ENCODE results near the gene ATPAF1. TPM values are rescaled to one million over a fixed set of nuclear protein-coding genes. Genes with fewer than 3 reads are reported as not detected.

ATPAF1 gene
- total and polyA plus RNA-seq, 5 donors from 2014 or later: 22.5 to 89.3 (median 75.7) TPM

DNA sequence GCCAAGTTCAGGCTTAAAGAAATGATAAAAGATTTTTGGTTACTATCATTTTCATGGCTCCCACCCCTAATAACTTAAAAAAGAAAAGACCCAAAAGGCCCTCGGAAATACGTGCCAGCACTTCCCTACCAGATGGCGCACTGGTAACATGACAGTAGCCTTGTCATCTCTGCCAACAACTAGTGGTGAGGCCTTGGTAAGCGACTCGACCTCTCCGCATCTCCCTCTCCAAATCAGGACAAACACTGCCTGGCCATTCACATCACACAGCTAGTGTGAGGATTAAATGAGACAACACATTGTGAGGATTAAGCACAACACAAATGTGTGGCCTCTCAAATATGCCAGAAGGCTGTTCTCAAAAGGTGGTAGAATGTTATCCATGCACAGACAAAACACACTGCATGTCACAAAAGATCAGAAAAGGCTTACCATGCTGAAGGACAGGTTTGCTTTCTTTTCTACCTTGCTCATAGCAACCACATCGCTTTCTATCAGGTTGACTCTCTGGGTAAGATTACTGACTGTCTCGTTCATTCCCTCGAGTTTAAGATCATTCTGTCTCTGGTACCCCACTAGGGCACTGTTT lies 19.9 kb upstream of the ATPAF1 start:
- Histone ChIP-seq H3K27ac (ENCODE audit: insufficient read depth, low read length, poor library complexity, severe bottlenecking) (no peak overlapping the region), H3K27me3 (ENCODE audit: control insufficient read depth, insufficient read depth, low read length) (no peaks in the 10 kb centered on the region), H3K4me3 (ENCODE audit: low read depth, low read length) (no peak overlapping the region), H3K36me3 (ENCODE audit: control insufficient read depth, insufficient read depth, low read length) (peaks cover 97% of the 10 kb centered on the region), H3K4me1 (ENCODE audit: control insufficient read depth, insufficient read depth, low read length, poor library complexity, severe bottlenecking) (no peaks in the 10 kb centered on the region), H3K9me3 (ENCODE audit: control insufficient read depth in 2 of 2, low read length in 2 of 2) (no peaks in the 10 kb centered on the region)
- no peaks in the 10 kb centered on the region for H3K27me3 Mint-ChIP-seq
- DNase-seq: no peak
- no peak overlapping the region for H3K4me3 Mint-ChIP-seq
- peak overlapping the region in 2 of 3 donors; percentile 64 to 76 for H3K27ac Mint-ChIP-seq
- ATAC-seq (ENCODE audit: low read depth in 2 of 2): no peak
- no peaks in the 10 kb centered on the region for H3K9me3 Mint-ChIP-seq
- peaks cover 0 to 6% (median 0%) of the 10 kb centered on the region in 4 donors for H3K4me1 Mint-ChIP-seq
- peaks cover 56% of the 10 kb centered on the region for H3K36me3 Mint-ChIP-seq

GRCh38 chr1:46687093-46687659 lies 19.0 kb upstream of the ATPAF1 start:
- Mint-ChIP-seq H3K36me3 (peaks cover 57% of the 10 kb centered on the region), H3K27ac (peak overlapping the region in 2 of 3 donors; percentile 39 to 64), H3K27me3 (no peaks in the 10 kb centered on the region), H3K4me3 (no peak overlapping the region), H3K4me1 (peaks cover 0 to 6% (median 0%) of the 10 kb centered on the region in 4 donors), H3K9me3 (no peaks in the 10 kb centered on the region)
- Histone ChIP-seq H3K4me1 (ENCODE audit: control insufficient read depth, insufficient read depth, low read length, poor library complexity, severe bottlenecking) (no peaks in the 10 kb centered on the region), H3K9me3 (ENCODE audit: control insufficient read depth in 2 of 2, low read length in 2 of 2) (no peaks in the 10 kb centered on the region), H3K4me3 (ENCODE audit: low read depth, low read length) (no peak overlapping the region), H3K27me3 (ENCODE audit: control insufficient read depth, insufficient read depth, low read length) (no peaks in the 10 kb centered on the region), H3K27ac (ENCODE audit: insufficient read depth, low read length, poor library complexity, severe bottlenecking) (no peak overlapping the region), H3K36me3 (ENCODE audit: control insufficient read depth, insufficient read depth, low read length) (peaks cover 97% of the 10 kb centered on the region)
- DNase-seq: no peak
- no peak for ATAC-seq (ENCODE audit: low read depth in 2 of 2)

GRCh38 chr1:46686255-46686654 lies 18.1 kb upstream of the ATPAF1 start:
- Histone ChIP-seq H3K9me3 (ENCODE audit: control insufficient read depth in 2 of 2, low read length in 2 of 2) (no peaks in the 10 kb centered on the region), H3K4me1 (ENCODE audit: control insufficient read depth, insufficient read depth, low read length, poor library complexity, severe bottlenecking) (no peaks in the 10 kb centered on the region), H3K4me3 (ENCODE audit: low read depth, low read length) (no peak overlapping the region), H3K27ac (ENCODE audit: insufficient read depth, low read length, poor library complexity, severe bottlenecking) (no peak overlapping the region), H3K36me3 (ENCODE audit: control insufficient read depth, insufficient read depth, low read length) (peaks cover 98% of the 10 kb centered on the region), H3K27me3 (ENCODE audit: control insufficient read depth, insufficient read depth, low read length) (no peaks in the 10 kb centered on the region)
- Mint-ChIP-seq H3K9me3 (no peaks in the 10 kb centered on the region), H3K27ac (peak overlapping the region in 2 of 3 donors; percentile 5 to 64), H3K27me3 (no peaks in the 10 kb centered on the region), H3K36me3 (peaks cover 56% of the 10 kb centered on the region), H3K4me1 (peaks cover 0 to 6% (median 0%) of the 10 kb centered on the region in 4 donors), H3K4me3 (no peak overlapping the region)
- no peak for DNase-seq
- no peak for ATAC-seq (ENCODE audit: low read depth in 2 of 2)

DNA sequence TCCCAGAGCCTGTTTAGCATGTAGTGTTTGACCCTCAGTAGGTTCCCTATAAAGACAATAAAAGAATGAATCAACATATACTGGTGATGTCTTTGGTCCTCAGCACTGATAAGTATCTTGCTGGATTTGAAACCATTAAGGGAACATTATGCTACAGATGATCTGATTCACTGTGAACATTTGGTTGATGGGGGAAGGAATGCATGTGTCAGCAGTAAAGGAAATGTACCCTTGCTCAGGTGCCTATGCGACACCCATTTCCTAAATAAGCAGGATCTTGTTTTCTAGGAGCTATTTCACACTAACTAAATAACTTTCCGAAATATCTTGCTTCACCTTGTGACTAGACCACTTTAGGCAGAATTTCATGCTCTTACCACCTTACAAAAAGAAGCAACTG lies 16.5 kb upstream of the ATPAF1 start:
- no peaks in the 10 kb centered on the region for H3K4me1 ChIP-seq (ENCODE audit: control insufficient read depth, insufficient read depth, low read length, poor library complexity, severe bottlenecking)
- H3K9me3 ChIP-seq (ENCODE audit: control insufficient read depth in 2 of 2, low read length in 2 of 2): no peaks in the 10 kb centered on the region
- no peak overlapping the region for H3K4me3 Mint-ChIP-seq
- ATAC-seq (ENCODE audit: low read depth in 2 of 2) (no peak), DNase-seq (no peak)
- no peak overlapping the region for H3K4me3 ChIP-seq (ENCODE audit: low read depth, low read length)
- no peaks in the 10 kb centered on the region for H3K9me3 Mint-ChIP-seq
- H3K27me3 ChIP-seq (ENCODE audit: control insufficient read depth, insufficient read depth, low read length): no peaks in the 10 kb centered on the region
- peaks cover 0 to 3% (median 0%) of the 10 kb centered on the region in 4 donors for H3K4me1 Mint-ChIP-seq
- no peak overlapping the region for H3K27ac Mint-ChIP-seq
- peaks cover 98% of the 10 kb centered on the region for H3K36me3 ChIP-seq (ENCODE audit: control insufficient read depth, insufficient read depth, low read length)
- no peaks in the 10 kb centered on the region for H3K27me3 Mint-ChIP-seq
- H3K36me3 Mint-ChIP-seq: peaks cover 62% of the 10 kb centered on the region
- no peak overlapping the region for H3K27ac ChIP-seq (ENCODE audit: insufficient read depth, low read length, poor library complexity, severe bottlenecking)

- H3K27ac ChIP-seq (ENCODE audit: insufficient read depth, low read length, poor library complexity, severe bottlenecking): no peak overlapping the region
- no peak overlapping the region for H3K4me3 ChIP-seq (ENCODE audit: low read depth, low read length)
- Mint-ChIP-seq H3K9me3 (no peaks in the 10 kb centered on the region), H3K4me1 (peaks cover 0 to 8% (median 6%) of the 10 kb centered on the region in 4 donors), H3K27me3 (no peaks in the 10 kb centered on the region), H3K4me3 (no peak overlapping the region), H3K36me3 (peaks cover 62% of the 10 kb centered on the region), H3K27ac (peak overlapping the region in 1 of 3 donors; percentile 30)
- H3K4me1 ChIP-seq (ENCODE audit: control insufficient read depth, insufficient read depth, low read length, poor library complexity, severe bottlenecking): no peaks in the 10 kb centered on the region
- DNase-seq (no peak), ATAC-seq (ENCODE audit: low read depth in 2 of 2) (no peak)
- no peaks in the 10 kb centered on the region for H3K9me3 ChIP-seq (ENCODE audit: control insufficient read depth in 2 of 2, low read length in 2 of 2)
- H3K36me3 ChIP-seq (ENCODE audit: control insufficient read depth, insufficient read depth, low read length): peaks cover 96% of the 10 kb centered on the region
- H3K27me3 ChIP-seq (ENCODE audit: control insufficient read depth, insufficient read depth, low read length): no peaks in the 10 kb centered on the region
These were observed 13.9 kb upstream of the ATPAF1 start for GRCh38 chr1:46682064-46682463.

GRCh38 chr1:46681333-46682034 lies 13.3 kb upstream of the ATPAF1 start:
- no peak for ATAC-seq (ENCODE audit: low read depth in 2 of 2)

DNA sequence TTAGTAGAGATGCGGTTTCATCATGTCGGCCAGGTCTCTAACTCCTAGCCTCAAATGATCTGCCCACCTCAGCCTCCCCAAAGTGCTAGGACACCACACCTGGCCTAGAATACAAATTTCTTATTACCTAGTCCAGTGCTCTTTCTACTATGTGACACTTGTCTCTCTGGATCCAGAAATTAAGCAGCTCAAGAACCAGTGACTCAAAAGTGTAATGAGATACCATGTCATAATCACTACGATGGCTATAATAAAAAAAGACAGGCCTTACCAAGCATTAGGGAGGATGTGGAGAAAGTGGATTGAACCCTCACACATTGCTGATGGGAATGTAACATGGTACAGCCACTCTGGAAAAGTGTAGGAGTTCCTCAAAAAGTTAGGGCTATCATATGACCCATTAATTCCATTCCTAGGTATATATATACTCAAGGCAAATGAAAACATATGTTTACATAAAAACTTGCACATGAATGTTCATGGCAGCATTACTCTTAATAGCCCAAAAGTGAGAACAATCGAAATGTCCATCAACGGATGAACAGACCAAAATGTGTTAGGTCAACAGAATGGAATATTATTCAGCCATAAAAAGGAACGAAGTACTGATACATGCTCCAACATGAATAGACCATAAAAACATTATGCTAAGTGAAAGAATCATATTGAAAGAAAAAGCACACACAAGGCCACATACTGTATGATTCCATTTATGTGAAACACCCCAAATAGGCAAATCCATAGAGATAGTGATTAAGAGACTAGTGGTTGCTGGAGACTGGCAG lies 11.8 kb upstream of the ATPAF1 start:
- no peak for DNase-seq
- H3K4me3 Mint-ChIP-seq: no peak overlapping the region
- H3K9me3 Mint-ChIP-seq: no peaks in the 10 kb centered on the region
- peak overlapping the region in 1 of 3 donors; percentile 23 for H3K27ac Mint-ChIP-seq
- Histone ChIP-seq H3K27me3 (ENCODE audit: control insufficient read depth, insufficient read depth, low read length) (no peaks in the 10 kb centered on the region), H3K9me3 (ENCODE audit: control insufficient read depth in 2 of 2, low read length in 2 of 2) (no peaks in the 10 kb centered on the region), H3K27ac (ENCODE audit: insufficient read depth, low read length, poor library complexity, severe bottlenecking) (no peak overlapping the region), H3K4me3 (ENCODE audit: low read depth, low read length) (no peak overlapping the region), H3K4me1 (ENCODE audit: control insufficient read depth, insufficient read depth, low read length, poor library complexity, severe bottlenecking) (peaks cover 12% of the 10 kb centered on the region), H3K36me3 (ENCODE audit: control insufficient read depth, insufficient read depth, low read length) (peaks cover 78% of the 10 kb centered on the region)
- peaks cover 55% of the 10 kb centered on the region for H3K36me3 Mint-ChIP-seq
- H3K4me1 Mint-ChIP-seq: peaks cover 0 to 28% (median 23%) of the 10 kb centered on the region in 4 donors
- H3K27me3 Mint-ChIP-seq: no peaks in the 10 kb centered on the region
- no peak for ATAC-seq (ENCODE audit: low read depth in 2 of 2)

More at GRCh38 chr1:46681333-46682034, 13.3 kb upstream of the ATPAF1 start:
- no peaks in the 10 kb centered on the region for H3K27me3 ChIP-seq (ENCODE audit: control insufficient read depth, insufficient read depth, low read length)
- peaks cover 91% of the 10 kb centered on the region for H3K36me3 ChIP-seq (ENCODE audit: control insufficient read depth, insufficient read depth, low read length)
- Mint-ChIP-seq H3K4me1 (peaks cover 0 to 14% (median 12%) of the 10 kb centered on the region in 4 donors), H3K27ac (peak overlapping the region in 1 of 3 donors; percentile 30), H3K9me3 (no peaks in the 10 kb centered on the region), H3K27me3 (no peaks in the 10 kb centered on the region), H3K4me3 (no peak overlapping the region), H3K36me3 (peaks cover 59% of the 10 kb centered on the region)
- no peak overlapping the region for H3K4me3 ChIP-seq (ENCODE audit: low read depth, low read length)
- DNase-seq: no peak
- no peaks in the 10 kb centered on the region for H3K4me1 ChIP-seq (ENCODE audit: control insufficient read depth, insufficient read depth, low read length, poor library complexity, severe bottlenecking)
- H3K9me3 ChIP-seq (ENCODE audit: control insufficient read depth in 2 of 2, low read length in 2 of 2): no peaks in the 10 kb centered on the region
- H3K27ac ChIP-seq (ENCODE audit: insufficient read depth, low read length, poor library complexity, severe bottlenecking): no peak overlapping the region
